Measurements from ENCODE around the gene TTLL12.
A peak's percentile ranks its signal among the peaks of the same experiment; 100 is the strongest.

Gene TTLL12

DNA sequence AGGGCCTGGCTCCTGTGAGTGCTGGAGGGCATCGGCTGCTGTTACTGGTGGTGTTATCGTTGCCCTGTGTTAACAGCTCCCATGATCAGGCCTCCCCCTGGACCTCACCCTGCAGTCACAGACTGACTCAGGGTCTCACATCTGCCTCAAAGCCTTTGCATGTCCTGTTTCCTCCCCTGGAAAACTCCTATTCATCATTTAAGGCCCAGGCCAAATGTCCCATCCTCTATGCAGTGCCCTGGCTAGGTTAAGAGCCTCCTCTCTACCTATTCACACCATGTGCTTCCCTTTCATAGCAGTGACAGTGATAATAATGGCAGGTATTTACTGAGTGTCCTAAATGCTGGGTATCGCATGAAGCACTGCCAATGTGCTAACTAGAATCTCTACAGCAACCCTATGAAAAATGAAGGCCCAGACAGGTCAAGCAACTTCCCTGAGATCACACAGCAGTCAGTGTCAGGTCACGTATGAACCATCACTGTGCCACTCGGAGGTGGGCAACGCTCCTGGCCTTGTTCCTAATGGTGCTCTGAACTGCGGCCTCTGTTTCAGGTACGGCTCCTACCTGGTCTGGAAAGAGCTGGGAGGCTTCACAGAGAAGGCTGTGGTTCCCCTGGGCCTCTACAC is 26.3 kb downstream of the TTLL12 start:
- no peak overlapping the region for H3K4me3 ChIP-seq (ENCODE audit: low read length)
- no peak overlapping the region for H3K9ac ChIP-seq (ENCODE audit: low read length)
- no peak overlapping the region for H3K27ac ChIP-seq (ENCODE audit: low read depth, low read length)
- peaks cover 9% of the 10 kb centered on the region for H3K36me3 ChIP-seq (ENCODE audit: control insufficient read depth, insufficient read depth, low read length)
- no peaks in the 10 kb centered on the region for H3K4me1 ChIP-seq (ENCODE audit: control insufficient read depth, insufficient read depth, low read length)
- no peaks in the 10 kb centered on the region for H3K27me3 ChIP-seq (ENCODE audit: control insufficient read depth, insufficient read depth, low read length)

- Histone ChIP-seq H3K9ac (ENCODE audit: low read length) (no peak overlapping the region), H3K4me1 (ENCODE audit: control insufficient read depth, insufficient read depth, low read length) (no peaks in the 10 kb centered on the region), H3K4me3 (ENCODE audit: low read length) (no peak overlapping the region), H3K36me3 (ENCODE audit: control insufficient read depth, insufficient read depth, low read length) (peaks cover 9% of the 10 kb centered on the region), H3K27ac (ENCODE audit: low read depth, low read length) (no peak overlapping the region), H3K27me3 (ENCODE audit: control insufficient read depth, insufficient read depth, low read length) (no peaks in the 10 kb centered on the region)
Measured at GRCh38 chr22:43159484-43160178, 27.3 kb downstream of the TTLL12 start.

DNA sequence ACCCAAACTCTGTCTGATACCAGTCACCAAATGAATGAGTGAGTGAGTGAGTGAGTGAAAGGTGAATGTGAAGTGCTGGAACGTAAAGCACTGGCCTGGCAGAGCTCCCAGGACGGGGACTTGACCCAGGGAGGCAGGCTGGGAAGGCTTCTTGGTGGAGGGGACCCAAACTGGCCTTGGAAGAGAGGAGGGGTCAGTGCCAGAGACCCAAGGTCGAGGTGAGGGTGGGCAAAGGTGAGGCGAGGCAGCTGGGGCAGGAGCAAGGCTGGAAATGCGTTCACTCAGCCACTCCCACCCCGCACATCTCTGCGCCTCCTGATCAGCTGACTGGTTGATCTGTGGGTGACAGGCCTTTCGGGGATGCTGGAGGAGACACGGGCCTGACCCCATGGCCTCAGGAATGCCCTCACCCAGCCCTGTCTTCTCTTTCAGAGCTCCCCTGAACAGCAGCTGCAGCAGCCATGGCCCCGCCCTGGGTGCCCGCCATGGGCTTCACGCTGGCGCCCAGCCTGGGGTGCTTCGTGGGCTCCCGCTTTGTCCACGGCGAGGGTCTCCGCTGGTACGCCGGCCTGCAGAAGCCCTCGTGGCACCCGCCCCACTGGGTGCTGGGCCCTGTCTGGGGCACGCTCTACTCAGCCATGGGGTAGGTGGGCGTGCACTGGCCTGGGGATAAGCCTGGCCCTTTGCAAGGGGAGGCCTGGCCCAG is 28.0 kb downstream of the TTLL12 start:
- Histone ChIP-seq H3K27ac (ENCODE audit: low read depth, low read length) (no peak overlapping the region), H3K4me1 (ENCODE audit: control insufficient read depth, insufficient read depth, low read length) (no peaks in the 10 kb centered on the region), H3K27me3 (ENCODE audit: control insufficient read depth, insufficient read depth, low read length) (no peaks in the 10 kb centered on the region), H3K4me3 (ENCODE audit: low read length) (no peak overlapping the region), H3K36me3 (ENCODE audit: control insufficient read depth, insufficient read depth, low read length) (peaks cover 9% of the 10 kb centered on the region), H3K9ac (ENCODE audit: low read length) (no peak overlapping the region)

- no peak overlapping the region for H3K9ac ChIP-seq (ENCODE audit: low read length)
- H3K27ac ChIP-seq (ENCODE audit: low read depth, low read length), result no peak overlapping the region
- no peaks in the 10 kb centered on the region for H3K4me1 ChIP-seq (ENCODE audit: control insufficient read depth, insufficient read depth, low read length)
- H3K27me3 ChIP-seq (ENCODE audit: control insufficient read depth, insufficient read depth, low read length), result no peaks in the 10 kb centered on the region
- peaks cover 9% of the 10 kb centered on the region for H3K36me3 ChIP-seq (ENCODE audit: control insufficient read depth, insufficient read depth, low read length)
- no peak overlapping the region for H3K4me3 ChIP-seq (ENCODE audit: low read length)
Measured at GRCh38 chr22:43157874-43158546, 28.9 kb downstream of the TTLL12 start.

DNA sequence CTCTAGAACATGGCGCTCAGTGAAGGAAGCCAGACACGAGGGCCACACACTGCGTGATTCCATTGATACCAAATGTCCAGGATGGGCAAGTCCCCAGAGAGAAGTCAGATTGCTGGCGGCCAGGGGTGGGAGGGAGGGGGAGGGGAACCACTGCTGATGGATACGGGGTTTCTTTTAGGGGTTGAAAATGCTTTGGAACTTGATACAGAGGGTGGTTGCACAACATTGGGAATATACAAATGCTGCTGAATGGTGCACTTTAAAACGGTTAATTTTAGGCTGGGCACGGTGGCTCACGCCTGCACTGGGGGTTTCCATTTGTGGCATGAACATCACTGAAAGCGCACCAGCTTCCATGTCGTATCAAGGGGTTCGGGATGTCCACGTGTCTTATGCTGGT is 30.5 kb downstream of the TTLL12 start:
- peaks cover 2% of the 10 kb centered on the region for H3K36me3 ChIP-seq (ENCODE audit: control insufficient read depth, insufficient read depth, low read length)
- H3K4me3 ChIP-seq (ENCODE audit: low read length), result no peak overlapping the region
- H3K4me1 ChIP-seq (ENCODE audit: control insufficient read depth, insufficient read depth, low read length), result peaks cover 7% of the 10 kb centered on the region
- H3K9ac ChIP-seq (ENCODE audit: low read length), result no peak overlapping the region
- no peak overlapping the region for H3K27ac ChIP-seq (ENCODE audit: low read depth, low read length)
- no peaks in the 10 kb centered on the region for H3K27me3 ChIP-seq (ENCODE audit: control insufficient read depth, insufficient read depth, low read length)

- H3K36me3 ChIP-seq (ENCODE audit: control insufficient read depth, insufficient read depth, low read length), result no peaks in the 10 kb centered on the region
- H3K9ac ChIP-seq (ENCODE audit: low read length), result no peak overlapping the region
- no peak overlapping the region for H3K4me3 ChIP-seq (ENCODE audit: low read length)
- H3K27me3 ChIP-seq (ENCODE audit: control insufficient read depth, insufficient read depth, low read length), result no peaks in the 10 kb centered on the region
- H3K4me1 ChIP-seq (ENCODE audit: control insufficient read depth, insufficient read depth, low read length), result peaks cover 8% of the 10 kb centered on the region
- no peak overlapping the region for H3K27ac ChIP-seq (ENCODE audit: low read depth, low read length)
Measured at GRCh38 chr22:43155789-43156188, 31.1 kb downstream of the TTLL12 start.

- Histone ChIP-seq H3K9ac (ENCODE audit: low read length) (no peak overlapping the region), H3K27me3 (ENCODE audit: control insufficient read depth, insufficient read depth, low read length) (no peaks in the 10 kb centered on the region), H3K36me3 (ENCODE audit: control insufficient read depth, insufficient read depth, low read length) (no peaks in the 10 kb centered on the region), H3K27ac (ENCODE audit: low read depth, low read length) (no peak overlapping the region), H3K4me3 (ENCODE audit: low read length) (no peak overlapping the region), H3K4me1 (ENCODE audit: control insufficient read depth, insufficient read depth, low read length) (peaks cover 12% of the 10 kb centered on the region)
Measured at GRCh38 chr22:43154887-43155536, 31.9 kb downstream of the TTLL12 start.

DNA sequence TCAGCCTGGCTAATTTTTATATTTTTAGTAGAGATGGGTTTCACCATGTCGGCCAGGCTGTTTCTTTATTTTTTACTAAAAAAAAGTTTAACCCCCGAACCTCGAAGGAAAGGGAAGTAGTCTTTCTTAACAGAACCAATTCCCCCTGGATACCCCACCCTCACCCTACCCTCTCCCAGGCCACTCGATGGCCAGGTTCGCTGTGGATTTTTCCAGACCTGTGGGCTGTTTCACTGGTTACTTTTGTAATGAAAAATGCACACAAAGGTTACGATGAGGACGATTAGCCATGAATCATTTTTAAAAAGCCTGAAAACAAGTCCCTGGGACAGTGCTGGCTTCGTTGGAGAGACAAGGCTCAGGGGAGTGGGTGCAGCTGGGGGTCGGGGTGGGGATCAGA is 33.0 kb downstream of the TTLL12 start:
- no peak overlapping the region for H3K4me3 ChIP-seq (ENCODE audit: low read length)
- H3K36me3 ChIP-seq (ENCODE audit: control insufficient read depth, insufficient read depth, low read length), result no peaks in the 10 kb centered on the region
- no peak overlapping the region for H3K27ac ChIP-seq (ENCODE audit: low read depth, low read length)
- no peak overlapping the region for H3K9ac ChIP-seq (ENCODE audit: low read length)
- peaks cover 12% of the 10 kb centered on the region for H3K4me1 ChIP-seq (ENCODE audit: control insufficient read depth, insufficient read depth, low read length)
- H3K27me3 ChIP-seq (ENCODE audit: control insufficient read depth, insufficient read depth, low read length), result no peaks in the 10 kb centered on the region

DNA sequence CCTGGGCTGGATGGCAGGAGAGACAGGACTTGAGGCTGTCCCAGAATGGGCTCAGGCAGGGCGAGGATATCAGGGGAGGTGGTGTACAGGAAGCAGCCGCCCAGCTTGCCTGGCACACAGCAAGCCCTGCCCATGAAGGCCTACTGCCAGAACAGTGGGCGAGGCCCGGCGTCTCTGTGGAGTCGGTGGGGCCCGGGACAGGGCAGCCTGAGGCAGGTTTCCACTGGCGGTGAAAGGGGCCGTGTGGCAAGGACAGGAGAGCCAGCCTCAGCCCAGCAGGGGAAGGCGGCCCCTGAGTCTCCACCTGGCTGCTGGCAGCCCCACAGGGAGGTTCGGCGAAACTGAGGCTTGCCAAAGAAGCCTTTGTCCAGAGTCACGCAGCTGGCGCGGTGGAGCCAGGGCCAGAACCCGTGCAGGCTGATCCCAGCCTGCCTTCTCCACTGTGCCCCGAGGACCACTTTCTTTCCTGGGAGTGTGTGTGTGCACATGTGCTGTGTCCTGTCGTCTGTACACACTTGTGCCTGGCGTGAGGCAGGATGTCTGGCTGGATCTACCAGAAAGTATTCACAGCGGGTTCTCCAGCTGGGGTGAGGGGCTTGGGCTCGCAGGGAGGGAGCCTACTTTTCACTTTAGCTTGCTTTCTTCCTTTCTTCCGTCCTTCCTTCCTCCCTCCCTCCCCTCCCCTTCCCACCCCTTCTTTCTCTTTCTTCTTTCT is 34.4 kb downstream of the TTLL12 start:
- peak overlapping the region; percentile 80 for H3K9ac ChIP-seq (ENCODE audit: low read length)
- H3K4me1 ChIP-seq (ENCODE audit: control insufficient read depth, insufficient read depth, low read length), result peaks cover 12% of the 10 kb centered on the region

GRCh38 chr22:43152003-43152356 is 35.0 kb downstream of the TTLL12 start:
- Histone ChIP-seq H3K4me1 (ENCODE audit: control insufficient read depth, insufficient read depth, low read length) (peaks cover 12% of the 10 kb centered on the region), H3K9ac (ENCODE audit: low read length) (peak overlapping the region; percentile 80), H3K27ac (ENCODE audit: low read depth, low read length) (peak overlapping the region; percentile 69), H3K27me3 (ENCODE audit: control insufficient read depth, insufficient read depth, low read length) (no peaks in the 10 kb centered on the region), H3K36me3 (ENCODE audit: control insufficient read depth, insufficient read depth, low read length) (no peaks in the 10 kb centered on the region), H3K4me3 (ENCODE audit: low read length) (peak overlapping the region; percentile 77)

More for the DNA sequence above, 34.4 kb downstream of the TTLL12 start:
- no peaks in the 10 kb centered on the region for H3K27me3 ChIP-seq (ENCODE audit: control insufficient read depth, insufficient read depth, low read length)
- no peaks in the 10 kb centered on the region for H3K36me3 ChIP-seq (ENCODE audit: control insufficient read depth, insufficient read depth, low read length)
- H3K27ac ChIP-seq (ENCODE audit: low read depth, low read length), result peak overlapping the region; percentile 69
- peak overlapping the region; percentile 77 for H3K4me3 ChIP-seq (ENCODE audit: low read length)

DNA sequence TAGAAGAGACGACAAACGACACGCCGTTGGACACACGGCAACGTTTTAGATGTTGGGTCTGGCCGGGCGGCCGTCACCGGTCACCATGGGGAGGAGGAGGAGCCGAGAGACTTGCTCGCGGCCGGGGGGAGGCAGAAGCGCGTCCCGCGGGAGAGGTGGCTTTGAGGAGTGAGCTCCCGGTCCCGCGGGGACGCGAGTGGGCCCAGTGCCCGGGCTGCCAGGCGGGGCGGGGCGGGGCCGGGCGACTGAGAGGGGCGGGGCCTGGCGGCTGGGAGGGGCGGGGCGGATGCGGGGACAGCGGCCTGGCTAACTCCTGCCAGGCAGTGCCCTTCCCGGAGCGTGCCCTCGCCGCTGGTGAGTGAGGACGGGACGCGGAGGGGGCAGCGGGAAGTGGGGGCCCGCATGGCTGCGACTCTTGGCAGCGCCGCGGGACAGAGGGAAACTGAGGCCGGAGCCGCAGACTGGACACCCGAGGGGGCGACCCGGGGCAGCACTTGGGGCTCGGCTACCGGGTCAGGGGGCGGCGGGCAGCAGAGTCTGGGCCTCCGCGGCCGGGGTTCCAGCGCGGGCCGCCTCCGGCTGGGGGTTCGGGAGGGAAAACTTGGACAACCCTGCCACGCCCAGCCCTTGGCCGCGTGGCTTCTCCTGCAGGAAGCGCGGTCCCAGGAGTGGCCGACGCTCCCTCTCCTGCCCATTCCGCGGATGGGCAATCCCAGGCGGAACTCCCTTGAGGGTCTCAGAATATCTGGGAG is 35.5 kb downstream of the TTLL12 start, which contains the start of gene TSPO:
Gene TSPO (plus strand): TSS at position 309 of the 752 bp plus-strand sequence. CDS start 7,680 bp downstream, outside the sequence.
- Histone ChIP-seq H3K4me1 (ENCODE audit: control insufficient read depth, insufficient read depth, low read length) (peaks cover 12% of the 10 kb centered on the region), H3K36me3 (ENCODE audit: control insufficient read depth, insufficient read depth, low read length) (no peaks in the 10 kb centered on the region), H3K9ac (ENCODE audit: low read length) (peak within 1 kb of the TSS; percentile 80), H3K27me3 (ENCODE audit: control insufficient read depth, insufficient read depth, low read length) (no peaks in the 10 kb centered on the region), H3K27ac (ENCODE audit: low read depth, low read length) (peak within 1 kb of the TSS; percentile 69), H3K4me3 (ENCODE audit: low read length) (peak within 1 kb of the TSS; percentile 77)
